ENCODE measurements around the gene EPC1.
"Not testable (repeated sequence)": the region's sequence is repeated elsewhere in the genome, so short reads cannot be mapped to it uniquely, and the experiment has no call there.

The EPC1 gene

DNA sequence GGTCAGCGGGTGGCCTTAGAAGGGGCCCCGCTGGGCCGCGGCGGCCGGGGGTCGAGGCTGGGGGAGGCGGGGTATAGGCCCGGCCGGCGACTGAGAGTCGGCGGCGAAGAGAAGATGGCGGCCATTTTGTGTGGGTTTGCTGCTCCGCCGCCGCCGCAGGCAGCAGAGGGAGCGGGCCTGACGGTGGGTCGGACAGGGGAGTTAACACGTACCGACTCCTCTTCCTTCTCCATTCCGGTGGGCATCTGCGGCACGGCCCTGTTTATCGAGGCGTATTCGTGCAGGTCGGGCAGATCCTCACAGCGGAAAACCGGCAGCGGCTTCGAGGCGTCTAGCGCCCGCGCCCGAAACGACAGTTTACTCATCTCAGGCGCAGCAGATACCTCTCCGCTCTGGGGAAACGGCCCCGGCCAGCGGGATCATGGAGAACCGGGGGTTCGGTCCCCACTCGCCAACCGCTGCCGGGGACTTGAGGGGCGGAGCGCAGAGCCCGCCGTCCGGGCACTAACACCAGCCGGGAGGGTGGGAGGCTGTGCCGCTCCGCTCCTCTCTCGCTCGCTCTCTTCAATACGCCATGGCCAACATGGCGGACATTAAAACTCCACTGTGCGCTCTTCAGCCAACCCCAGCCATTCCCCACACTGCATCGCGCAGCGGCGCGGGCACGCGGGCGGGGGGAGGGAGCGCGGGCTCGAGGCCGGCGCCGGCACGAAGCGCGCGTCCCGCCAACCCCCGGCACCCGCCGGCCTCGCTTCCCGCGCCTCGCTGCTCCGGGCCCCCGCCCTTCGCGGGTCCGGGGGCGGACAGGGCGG, at the start of gene EPC1:
Gene EPC1 (minus strand): TSS at position 608 of the 812 bp plus-strand sequence. CDS start 243 bp downstream, at position 365.
- peak; percentile 79 for DNase-seq (ENCODE audit: low read depth in 2 of 2)

DNA sequence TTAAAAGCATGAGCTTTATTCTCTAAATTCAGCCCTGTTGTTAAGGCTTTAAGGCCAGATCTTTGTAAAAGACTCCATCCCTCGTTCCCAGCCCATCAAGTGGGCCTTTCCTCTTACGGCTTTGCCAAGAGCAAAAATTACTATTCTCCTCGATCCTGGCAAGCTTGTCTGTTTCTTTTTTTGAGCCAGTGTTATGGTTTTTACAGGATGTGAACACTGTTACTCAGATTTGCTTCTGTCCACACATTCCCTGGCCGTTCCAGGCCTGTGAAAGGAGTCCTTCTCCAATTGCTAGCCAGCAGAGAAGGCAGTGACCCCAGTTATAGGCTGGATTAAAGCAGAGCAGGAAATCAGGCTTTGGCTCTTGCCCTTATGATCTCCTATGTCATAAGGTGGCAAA, 47.0 kb upstream of the EPC1 start:
- DNase-seq (ENCODE audit: low read depth in 2 of 2), result no peak

GRCh38 chr10:32392284-32392683, 45.3 kb upstream of the EPC1 start:
- DNase-seq (ENCODE audit: low read depth in 2 of 2), result not testable (repeated sequence)

GRCh38 chr10:32390193-32390592, 43.2 kb upstream of the EPC1 start:
- DNase-seq (ENCODE audit: low read depth in 2 of 2), result no peak

DNA sequence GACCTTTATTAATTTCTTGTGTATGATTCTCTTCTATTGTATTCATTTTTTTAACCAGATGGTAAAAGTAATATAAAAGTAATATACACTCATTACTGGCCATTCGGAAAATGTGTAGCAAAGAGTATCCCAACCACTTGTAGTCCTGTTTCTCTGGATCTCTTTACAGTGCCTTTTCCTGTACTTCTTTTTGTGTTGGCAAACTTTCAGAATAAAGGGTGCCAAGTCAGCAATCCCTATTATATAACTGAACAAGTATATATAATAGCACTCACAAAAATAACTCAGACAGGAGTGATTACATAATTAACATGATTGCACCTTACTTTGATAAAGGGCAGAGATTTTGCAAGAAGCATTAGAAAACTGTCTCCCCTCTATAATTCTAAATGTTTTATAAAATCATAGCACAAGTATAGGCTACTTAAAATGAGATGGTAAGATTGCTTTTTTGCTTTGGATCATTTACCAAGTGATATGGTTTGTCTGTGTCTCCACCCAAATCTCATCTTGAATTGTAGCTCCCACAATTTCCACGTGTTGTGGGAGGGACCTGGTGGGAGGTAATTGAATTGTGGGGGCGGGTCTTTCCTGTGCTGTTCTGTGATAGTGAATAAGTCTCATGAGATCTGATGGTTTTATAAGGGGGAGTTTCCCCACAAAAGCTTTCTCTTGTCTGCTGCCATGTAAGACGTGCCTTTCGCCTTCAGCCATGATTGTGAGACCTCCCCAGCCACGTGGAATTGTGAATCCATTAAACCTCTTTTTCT, 41.5 kb upstream of the EPC1 start:
- no peak for DNase-seq (ENCODE audit: low read depth in 2 of 2)

GRCh38 chr10:32386623-32387260, 39.8 kb upstream of the EPC1 start:
- no peak for DNase-seq (ENCODE audit: low read depth in 2 of 2)

- no peak for DNase-seq (ENCODE audit: low read depth in 2 of 2)
Observed at GRCh38 chr10:32384171-32384570, 37.2 kb upstream of the EPC1 start.

- DNase-seq (ENCODE audit: low read depth in 2 of 2), result no peak
Observed at GRCh38 chr10:32381165-32381564, 34.2 kb upstream of the EPC1 start.

DNA sequence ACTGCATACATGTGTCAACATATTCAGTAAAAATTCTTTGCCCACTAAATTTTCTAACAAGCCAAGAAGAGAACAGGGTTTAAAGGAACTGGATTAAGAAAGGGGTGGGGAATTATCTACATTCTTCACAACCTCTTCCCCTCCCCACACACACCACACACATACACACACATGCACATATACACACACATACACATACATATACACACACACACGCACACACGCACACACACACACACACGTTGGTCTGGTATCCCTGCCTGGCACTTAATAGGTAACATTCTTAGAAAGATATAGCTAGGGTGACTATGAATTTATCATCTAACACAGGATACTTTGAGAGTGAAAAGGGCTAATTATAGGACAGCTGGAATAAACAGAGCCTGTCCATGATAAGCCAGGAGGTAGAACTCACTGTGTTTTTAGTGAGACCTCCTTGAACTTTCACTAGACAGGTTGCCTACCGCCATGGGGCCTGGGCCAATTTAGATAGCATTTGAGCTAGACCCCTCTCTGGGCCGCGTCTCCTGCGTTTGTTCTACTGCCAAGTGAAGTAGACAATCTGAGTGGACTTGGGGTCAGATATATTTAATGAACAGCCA, 33.1 kb upstream of the EPC1 start:
- DNase-seq (ENCODE audit: low read depth in 2 of 2), result no peak

DNA sequence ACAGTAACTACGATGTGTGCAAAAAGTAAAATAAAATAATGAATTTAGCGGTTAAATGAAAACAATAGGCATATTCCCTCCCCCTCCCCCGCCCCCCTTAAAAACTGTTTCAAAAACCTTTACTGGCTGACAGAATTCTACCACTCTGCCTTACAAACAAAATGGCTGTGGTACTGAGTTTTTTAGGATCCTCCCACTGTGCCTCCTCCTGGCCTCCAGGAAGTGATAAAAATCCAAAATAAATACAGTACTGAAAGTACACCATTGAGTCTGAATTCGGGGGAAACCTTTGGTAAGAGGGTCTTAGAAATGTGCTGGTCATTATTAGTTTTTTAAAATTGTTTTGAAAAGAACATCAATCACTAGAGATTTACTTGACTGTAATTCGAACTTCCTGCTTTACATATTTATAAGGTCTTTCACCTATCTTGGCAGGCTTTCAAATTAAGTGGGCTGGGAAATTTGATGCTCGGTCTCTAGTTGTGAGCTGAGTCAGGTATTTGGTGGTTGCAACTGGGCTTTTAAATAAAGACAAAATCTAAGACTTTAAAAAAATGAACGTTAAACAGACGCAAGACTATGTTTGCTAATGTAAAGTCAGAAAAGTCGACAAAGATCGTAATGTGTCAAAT, 32.5 kb upstream of the EPC1 start:
- DNase-seq (ENCODE audit: low read depth in 2 of 2), result no peak

- peak; percentile 85 for DNase-seq (ENCODE audit: low read depth in 2 of 2)
Observed at GRCh38 chr10:32378363-32379317, 31.7 kb upstream of the EPC1 start.

DNA sequence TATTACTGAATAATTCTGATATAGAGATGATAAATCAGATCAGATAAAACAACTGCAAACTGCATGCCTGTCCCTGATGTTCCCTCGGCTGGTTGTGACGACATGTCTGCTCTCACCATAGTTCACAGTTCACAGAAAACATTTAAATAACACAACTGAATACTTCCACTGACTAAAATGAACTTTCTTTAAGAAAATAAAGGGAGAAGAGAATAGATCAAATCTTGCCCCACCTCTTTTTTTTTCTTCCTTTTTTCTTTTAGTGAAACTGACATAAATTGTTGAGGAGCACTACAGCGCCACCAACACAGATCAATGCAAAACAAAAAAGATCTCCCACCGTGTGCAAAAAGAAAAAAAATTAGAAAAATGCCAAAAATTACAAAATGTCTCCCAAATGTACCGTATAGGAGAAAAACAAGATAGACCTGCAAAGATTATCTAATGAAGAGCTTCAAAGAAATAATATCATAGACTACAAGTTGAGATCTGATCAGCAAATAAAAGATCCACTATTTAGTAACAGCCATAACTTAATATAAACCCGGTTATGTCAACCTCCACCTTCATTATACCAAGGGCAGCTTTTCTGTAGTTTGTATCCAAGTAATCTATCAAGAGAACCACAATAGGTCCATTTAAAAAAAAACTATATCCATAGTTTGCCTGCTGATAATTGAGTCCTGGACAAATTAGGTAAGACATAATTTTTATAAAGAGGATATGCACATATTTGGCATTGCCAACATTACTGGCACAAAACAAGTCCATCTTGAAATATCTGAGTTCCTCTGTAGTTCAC, 30.7 kb upstream of the EPC1 start:
- DNase-seq (ENCODE audit: low read depth in 2 of 2), result no peak

GRCh38 chr10:32376771-32377170, 29.8 kb upstream of the EPC1 start:
- no peak for DNase-seq (ENCODE audit: low read depth in 2 of 2)

DNA sequence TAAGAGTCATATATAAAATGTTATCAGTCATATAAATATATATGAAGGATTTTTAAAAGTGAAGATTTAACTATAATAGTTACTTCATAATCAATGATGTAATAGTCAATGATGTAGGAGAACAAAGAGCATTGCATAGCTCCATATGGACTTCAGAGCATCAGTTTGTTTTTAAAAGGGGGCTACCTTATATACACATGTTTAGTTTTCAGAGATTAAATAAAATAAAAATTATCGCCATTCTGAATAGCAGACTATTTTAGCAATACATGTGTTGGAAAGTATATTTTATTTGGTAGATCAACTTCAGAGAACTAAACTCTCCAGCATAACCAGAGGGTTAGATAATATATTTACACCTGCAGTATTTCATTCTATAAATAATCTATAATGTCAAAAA, 29.1 kb upstream of the EPC1 start:
- DNase-seq (ENCODE audit: low read depth in 2 of 2), result no peak

DNA sequence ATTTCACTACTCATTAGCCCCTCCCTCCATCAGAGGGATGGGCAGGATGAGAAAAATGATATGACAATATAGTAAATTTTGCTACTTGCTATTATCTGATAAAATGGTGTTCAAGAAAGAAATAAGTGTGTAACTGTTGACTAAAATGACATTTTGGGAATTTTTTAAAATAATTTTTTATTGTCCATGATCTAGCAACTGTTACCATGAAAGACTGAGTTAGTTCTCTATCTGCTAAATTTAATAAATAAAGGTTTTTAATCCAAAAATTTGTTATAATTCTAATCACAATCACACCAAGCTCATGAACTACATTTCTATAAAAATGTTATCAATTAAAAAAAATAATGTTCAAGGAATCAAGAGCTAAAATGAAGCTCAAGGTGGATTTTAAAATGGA, 28.7 kb upstream of the EPC1 start:
- DNase-seq (ENCODE audit: low read depth in 2 of 2), result no peak

- no peak for DNase-seq (ENCODE audit: low read depth in 2 of 2)
Observed at GRCh38 chr10:32374605-32375004, 27.6 kb upstream of the EPC1 start.

GRCh38 chr10:32373496-32373895, 26.5 kb upstream of the EPC1 start:
- no peak for DNase-seq (ENCODE audit: low read depth in 2 of 2)

GRCh38 chr10:32373031-32373430, 26.1 kb upstream of the EPC1 start:
- DNase-seq (ENCODE audit: low read depth in 2 of 2), result no peak

DNA sequence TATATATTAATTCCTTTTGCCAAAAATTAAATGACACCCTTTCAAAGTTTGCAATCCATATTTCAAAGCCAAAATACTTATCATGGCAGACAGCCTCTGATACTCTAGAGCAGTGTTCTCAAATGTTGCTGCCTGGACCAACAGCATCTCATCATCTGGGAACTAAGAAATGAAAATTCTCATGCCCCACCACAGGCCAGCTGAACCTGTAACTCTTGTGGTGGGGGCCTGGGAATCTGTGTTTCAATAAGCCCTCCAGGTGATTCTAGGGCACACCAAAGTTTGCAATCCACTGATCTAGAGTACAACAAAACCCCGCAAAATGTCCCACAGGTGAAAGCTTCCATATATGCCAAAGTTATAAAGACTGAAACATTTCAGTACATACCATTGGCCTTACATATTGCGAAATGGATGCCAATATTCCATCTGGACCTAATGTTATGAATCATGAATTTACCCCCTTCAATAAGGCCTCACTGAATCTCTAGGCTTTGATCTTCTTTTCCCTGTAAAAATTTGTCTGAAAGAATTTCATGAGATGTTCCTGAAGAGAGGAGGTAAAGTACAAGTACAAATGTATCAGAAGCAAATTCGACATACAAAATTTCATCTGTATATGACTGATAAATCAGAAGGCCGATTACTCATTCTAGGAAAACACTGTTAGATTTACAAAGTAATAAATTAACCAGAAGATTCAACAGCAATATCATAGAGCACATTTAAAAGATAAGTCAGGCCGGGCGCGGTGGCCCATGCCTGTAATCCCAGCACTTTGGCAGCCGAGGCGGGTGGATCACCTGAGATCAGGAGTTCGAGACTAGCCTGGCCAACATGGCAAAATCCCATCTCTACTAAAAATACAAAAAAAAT, 25.3 kb upstream of the EPC1 start:
- DNase-seq (ENCODE audit: low read depth in 2 of 2), result no peak

All from stimulated activated CD8-positive, alpha-beta memory T cell treated with anti-CD3 and anti-CD28 coated beads, Interleukin-15, amount 100 ng/mL, for 48 hours (primary cell).